HepG2 (cell line): Measurements from ENCODE around the gene RBCK1. TPM values are rescaled to one million over a fixed set of nuclear protein-coding genes. Genes with fewer than 3 reads are reported as not detected.

Experiments used
- ATF5 ChIP-seq: sonication (generic); formaldehyde crosslinking; IDR thresholded peaks from 2 replicates; pipeline ENCODE4 v1.4.0; 2020; ENCODE audit warnings: mild to moderate bottlenecking, low read depth, missing genetic modification reagents
- DZIP1 ChIP-seq: sonication (generic); formaldehyde crosslinking; IDR thresholded peaks from 2 replicates; pipeline ENCODE4 v1.5.0; 2020; ENCODE audit warnings: mild to moderate bottlenecking, missing genetic modification reagents
- GMEB1 ChIP-seq: sonication (generic); formaldehyde crosslinking; IDR thresholded peaks from 2 replicates; pipeline ENCODE4 v1.5.1; 2020; ENCODE audit warnings: missing genetic modification reagents, mild to moderate bottlenecking, borderline replicate concordance
- HMG20A ChIP-seq: IDR thresholded peaks from 2 replicates; pipeline ENCODE4 v1.6.1; 2016; ENCODE audit warnings: borderline replicate concordance
- HNF4A ChIP-seq: sonication (generic); formaldehyde crosslinking; IDR thresholded peaks from 2 replicates; pipeline ENCODE4 v1.4.0; 2020; ENCODE audit warnings: missing genetic modification reagents
- MZF1 ChIP-seq: sonication (generic); formaldehyde crosslinking; IDR thresholded peaks from 2 replicates; pipeline ENCODE4 v1.8.1; 2023; ENCODE audit warnings: mild to moderate bottlenecking, missing genetic modification reagents, borderline replicate concordance
- RXRA ChIP-seq: sonication (generic); formaldehyde crosslinking; IDR thresholded peaks from 2 replicates; pipeline ENCODE4 v1.5.1; 2020; ENCODE audit warnings: missing genetic modification reagents
- SNAI1 ChIP-seq: sonication (generic); formaldehyde crosslinking; IDR thresholded peaks from 2 replicates; pipeline ENCODE4 v1.5.0; 2020; ENCODE audit warnings: mild to moderate bottlenecking, missing genetic modification reagents, borderline replicate concordance
- SNAPC5 ChIP-seq: sonication (generic); formaldehyde crosslinking; IDR thresholded peaks from 2 replicates; pipeline ENCODE4 v1.8.1; 2023; ENCODE audit warnings: mild to moderate bottlenecking, missing genetic modification reagents, borderline replicate concordance
- STAG1 ChIP-seq: sonication (generic); formaldehyde crosslinking; IDR thresholded peaks from 2 replicates; pipeline ENCODE4 v1.4.0; 2020; ENCODE audit warnings: missing genetic modification reagents
- TFAP4 ChIP-seq: sonication (generic); IDR thresholded peaks from 2 replicates; pipeline ENCODE4 v1.6.1; 2016; ENCODE audit warnings: low read depth, borderline replicate concordance
- TFDP1 ChIP-seq: IDR thresholded peaks from 2 replicates; pipeline ENCODE4 v1.6.1; 2016; ENCODE audit warnings: missing compliant biosample characterization, missing genetic modification reagents, borderline replicate concordance
- ZBTB14 ChIP-seq: sonication (generic); formaldehyde crosslinking; IDR thresholded peaks from 2 replicates; pipeline ENCODE4 v1.4.0; 2020; ENCODE audit warnings: missing genetic modification reagents
- ZNF263 ChIP-seq: sonication (generic); formaldehyde crosslinking; IDR thresholded peaks from 2 replicates; pipeline ENCODE4 v1.4.0; 2020; ENCODE audit warnings: missing genetic modification reagents
- ZNF614 ChIP-seq: IDR thresholded peaks from 2 replicates; pipeline ENCODE4 v1.6.1; 2018; ENCODE audit warnings: missing biosample characterization, missing genetic modification reagents, inconsistent platforms, borderline replicate concordance
- ZNF878 ChIP-seq: sonication (generic); formaldehyde crosslinking; IDR thresholded peaks from 2 replicates; pipeline ENCODE4 v1.8.1; 2023; ENCODE audit warnings: mild to moderate bottlenecking, missing genetic modification reagents, moderate library complexity
- ZNF879 ChIP-seq: sonication (generic); formaldehyde crosslinking; IDR thresholded peaks from 2 replicates; pipeline ENCODE4 v1.8.1; 2023; ENCODE audit warnings: missing genetic modification reagents
- ZSCAN12 ChIP-seq: sonication (generic); formaldehyde crosslinking; IDR thresholded peaks from 2 replicates; pipeline ENCODE4 v1.9.0; 2021; ENCODE audit warnings: mild to moderate bottlenecking, missing genetic modification reagents
- polyA plus RNA-seq, 8 experiments: library from polyadenylated mRNA; depleted of rRNA in 3 of 8; stranded (reverse) in 7 of 8; unstranded in 1 of 8; fragments of >200 nt; fragmentation: Illumina TruSeq in 4 of 8; extraction: Trizol in 4 of 8; gene quantifications; 2 replicates each; pipeline versions ENCODE4 v1.2.1 to v1.2.3, GENCODE V29; 2011 to 2016; ENCODE audit warnings: low read depth in 4 of 8, missing spikeins in 1 of 8, mixed read lengths in 1 of 8; ENCODE audit not compliant: insufficient read depth in 1 of 8
- total RNA-seq, 5 experiments: library from RNA; depleted of rRNA; stranded (reverse); fragments of >200 nt; fragmentation: Illumina TruSeq; extraction: Trizol; gene quantifications; 2 replicates each; pipeline ENCODE4 v1.2.3, GENCODE V29; 2016; ENCODE audit warnings: low read depth in 1 of 5

Gene RBCK1
- total and polyA plus RNA-seq, 2 of the 13 experiments (the other 11 are each of a cell fraction or from before 2014, with no cell fraction given): 149 to 215 TPM

- TF ChIP-seq RXRA (CRISPR knock-in tag) (peak; percentile 46; the same call in 1 of the 2 replicates), ATF5 (CRISPR knock-in tag) (no peak), SNAPC5 (CRISPR knock-in tag) (no peak), ZNF614 (peak; percentile 77), MZF1 (CRISPR knock-in tag) (no peak), TFDP1 (no peak), ZSCAN12 (no peak), ZNF878 (CRISPR knock-in tag) (peak; percentile 18; the same call in 1 of the 2 replicates), HNF4A (peak; percentile 54), SNAI1 (CRISPR knock-in tag) (no peak), TFAP4 (no peak; the same call in 1 of the 2 replicates), STAG1 (CRISPR knock-in tag) (0 out of 2 replicates have a peak, but pooled peaks have one; percentile 3), ZBTB14 (CRISPR knock-in tag) (no peak), ZNF263 (CRISPR knock-in tag) (no peak), HMG20A (CRISPR knock-in tag) (peak; percentile 78; the same call in 1 of the 2 replicates), DZIP1 (CRISPR knock-in tag) (no peak), ZNF879 (CRISPR knock-in tag) (no peak), GMEB1 (no peak; the same call in 1 of the 2 replicates)
Observed at GRCh38 chr20:370151-370600, 37.9 kb upstream of the RBCK1 start (continued).
